Nephron progenitor cell (in vitro differentiated cells): ENCODE results near the gene ELOB.

ENCODE experiments used
- DNase-seq: peaks from one replicate; pipeline ENCODE4 v3.0.0; 2021
- H3K27ac Mint-ChIP-seq: 2 replicates; pipeline ENCODE4 v1.8.0; 2021; ENCODE audit warnings: mild to moderate bottlenecking, moderate library complexity, mixed read lengths
- H3K27me3 Mint-ChIP-seq: 2 replicates; pipeline ENCODE4 v1.8.0; 2021; ENCODE audit warnings: mild to moderate bottlenecking, low read depth, mixed read lengths; ENCODE audit not compliant: poor library complexity
- H3K36me3 Mint-ChIP-seq: 2 replicates; pipeline ENCODE4 v1.8.0; 2021; ENCODE audit warnings: low read depth, mixed read lengths
- H3K4me1 Mint-ChIP-seq: 2 replicates; pipeline ENCODE4 v1.8.0; 2021; ENCODE audit warnings: mixed read lengths
- H3K4me3 Mint-ChIP-seq: 2 replicates; pipeline ENCODE4 v1.8.0; 2021; ENCODE audit warnings: mild to moderate bottlenecking, moderate library complexity, mixed read lengths
- H3K9me3 Mint-ChIP-seq: 2 replicates; pipeline ENCODE4 v1.8.0; 2021; ENCODE audit warnings: mild to moderate bottlenecking, moderate library complexity, mixed read lengths
- TF ChIP-seq, protein P1 (sequence below): fragments of 200-600 bp; sonication (generic); IDR thresholded peaks from 2 replicates; pipeline ENCODE4 v1.5.0; 2021; ENCODE audit warnings: antibody characterized with exemption

Gene ELOB

GRCh38 chr16:2817340-2818271 lies 40.5 kb upstream of the ELOB start:
- peaks cover 31% of the 10 kb centered on the region for H3K27me3 Mint-ChIP-seq
- no peaks in the 10 kb centered on the region for H3K36me3 Mint-ChIP-seq
- H3K9me3 Mint-ChIP-seq = no peaks in the 10 kb centered on the region
- TF ChIP-seq, protein P1, sequence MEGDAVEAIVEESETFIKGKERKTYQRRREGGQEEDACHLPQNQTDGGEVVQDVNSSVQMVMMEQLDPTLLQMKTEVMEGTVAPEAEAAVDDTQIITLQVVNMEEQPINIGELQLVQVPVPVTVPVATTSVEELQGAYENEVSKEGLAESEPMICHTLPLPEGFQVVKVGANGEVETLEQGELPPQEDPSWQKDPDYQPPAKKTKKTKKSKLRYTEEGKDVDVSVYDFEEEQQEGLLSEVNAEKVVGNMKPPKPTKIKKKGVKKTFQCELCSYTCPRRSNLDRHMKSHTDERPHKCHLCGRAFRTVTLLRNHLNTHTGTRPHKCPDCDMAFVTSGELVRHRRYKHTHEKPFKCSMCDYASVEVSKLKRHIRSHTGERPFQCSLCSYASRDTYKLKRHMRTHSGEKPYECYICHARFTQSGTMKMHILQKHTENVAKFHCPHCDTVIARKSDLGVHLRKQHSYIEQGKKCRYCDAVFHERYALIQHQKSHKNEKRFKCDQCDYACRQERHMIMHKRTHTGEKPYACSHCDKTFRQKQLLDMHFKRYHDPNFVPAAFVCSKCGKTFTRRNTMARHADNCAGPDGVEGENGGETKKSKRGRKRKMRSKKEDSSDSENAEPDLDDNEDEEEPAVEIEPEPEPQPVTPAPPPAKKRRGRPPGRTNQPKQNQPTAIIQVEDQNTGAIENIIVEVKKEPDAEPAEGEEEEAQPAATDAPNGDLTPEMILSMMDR = no peak
- H3K4me1 Mint-ChIP-seq = peaks cover 6% of the 10 kb centered on the region
- no peak for DNase-seq
- H3K27ac Mint-ChIP-seq = no peak overlapping the region
- H3K4me3 Mint-ChIP-seq = no peak overlapping the region

- no peaks in the 10 kb centered on the region for H3K9me3 Mint-ChIP-seq
These were observed 39.8 kb upstream of the ELOB start, which contains the start of gene PRSS21 for GRCh38 chr16:2816751-2817339. TSS of gene PRSS21 (plus strand) at chr16:2817237. CDS start at chr16:2817269, 32 bp downstream.

DNA sequence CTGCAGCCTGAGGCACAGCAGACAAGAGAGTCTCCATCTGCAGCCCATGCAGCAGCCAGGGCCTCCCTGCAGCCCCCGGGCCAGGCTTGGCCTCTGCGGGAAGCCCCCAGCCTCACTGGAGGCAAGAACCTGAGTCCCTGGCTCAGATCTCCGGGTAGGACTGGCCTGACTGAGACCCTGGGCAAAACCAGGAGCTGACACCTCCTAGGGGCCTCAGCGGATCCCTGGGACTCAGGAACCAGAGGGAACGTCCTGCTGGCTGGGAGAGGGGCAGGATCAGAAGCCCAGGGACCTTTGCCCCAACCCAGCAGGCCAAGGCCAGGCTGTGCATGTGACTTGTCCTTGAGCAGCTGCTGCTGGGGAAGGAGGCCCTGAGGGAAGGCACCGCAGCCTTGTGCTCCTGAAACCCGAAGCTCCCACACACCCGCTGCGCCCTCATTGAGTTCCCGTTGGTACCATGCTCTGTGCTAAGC lies 38.3 kb upstream of the ELOB start:
- Mint-ChIP-seq H3K4me1 (peaks cover 6% of the 10 kb centered on the region), H3K4me3 (no peak overlapping the region), H3K9me3 (no peaks in the 10 kb centered on the region), H3K36me3 (no peaks in the 10 kb centered on the region), H3K27ac (no peak overlapping the region), H3K27me3 (peaks cover 40% of the 10 kb centered on the region)
- TF ChIP-seq, protein P1 = no peak
- DNase-seq = no peak

More at GRCh38 chr16:2816751-2817339, 39.8 kb upstream of the ELOB start, which contains the start of gene PRSS21:
- H3K4me1 Mint-ChIP-seq = peaks cover 6% of the 10 kb centered on the region
- TF ChIP-seq, protein P1 = no peak
- peaks cover 33% of the 10 kb centered on the region for H3K27me3 Mint-ChIP-seq
- H3K27ac Mint-ChIP-seq = no peak within 1 kb of the TSS
- no peak for DNase-seq
- no peak within 1 kb of the TSS for H3K4me3 Mint-ChIP-seq
- no peaks in the 10 kb centered on the region for H3K36me3 Mint-ChIP-seq

DNA sequence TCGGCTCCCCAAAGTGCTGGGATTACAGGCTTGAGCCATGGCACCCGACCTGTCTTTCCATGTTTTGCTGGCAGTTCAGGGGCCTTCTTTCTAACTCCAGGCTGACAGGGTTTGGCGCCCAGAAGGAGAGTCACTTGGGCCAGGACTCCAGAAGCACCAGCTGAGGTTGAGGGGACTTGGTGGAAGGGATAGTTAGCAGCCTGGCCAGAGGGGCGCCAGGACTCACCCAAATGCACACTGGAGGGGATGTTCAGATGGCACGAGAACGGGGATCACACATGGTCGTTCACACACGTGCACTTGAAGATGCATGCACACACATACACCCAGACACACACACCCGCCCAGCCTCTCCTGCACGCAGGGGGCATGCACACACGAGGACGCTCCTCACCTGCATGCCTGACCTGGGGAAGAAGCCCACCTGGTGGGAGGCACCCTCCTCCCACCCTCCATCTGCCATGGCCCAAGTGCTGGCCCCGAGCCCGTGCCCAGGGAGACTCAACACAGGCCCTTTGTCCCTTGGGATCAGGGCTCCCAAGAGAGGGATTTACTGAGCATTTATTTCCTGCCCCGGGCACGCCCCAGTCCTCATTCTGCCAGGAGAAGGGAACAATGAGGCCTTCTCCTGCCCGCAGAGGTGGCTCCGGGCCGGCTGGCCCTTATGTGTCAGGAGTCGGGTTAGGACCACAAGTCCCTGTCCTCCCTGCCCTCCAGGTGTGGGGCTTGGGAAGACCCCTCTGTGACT lies 37.6 kb upstream of the ELOB start:
- H3K36me3 Mint-ChIP-seq = no peaks in the 10 kb centered on the region
- H3K27ac Mint-ChIP-seq = no peak overlapping the region
- no peak overlapping the region for H3K4me3 Mint-ChIP-seq
- peaks cover 6% of the 10 kb centered on the region for H3K4me1 Mint-ChIP-seq
- DNase-seq = no peak
- peaks cover 46% of the 10 kb centered on the region for H3K27me3 Mint-ChIP-seq
- no peaks in the 10 kb centered on the region for H3K9me3 Mint-ChIP-seq
- TF ChIP-seq, protein P1 = no peak

DNA sequence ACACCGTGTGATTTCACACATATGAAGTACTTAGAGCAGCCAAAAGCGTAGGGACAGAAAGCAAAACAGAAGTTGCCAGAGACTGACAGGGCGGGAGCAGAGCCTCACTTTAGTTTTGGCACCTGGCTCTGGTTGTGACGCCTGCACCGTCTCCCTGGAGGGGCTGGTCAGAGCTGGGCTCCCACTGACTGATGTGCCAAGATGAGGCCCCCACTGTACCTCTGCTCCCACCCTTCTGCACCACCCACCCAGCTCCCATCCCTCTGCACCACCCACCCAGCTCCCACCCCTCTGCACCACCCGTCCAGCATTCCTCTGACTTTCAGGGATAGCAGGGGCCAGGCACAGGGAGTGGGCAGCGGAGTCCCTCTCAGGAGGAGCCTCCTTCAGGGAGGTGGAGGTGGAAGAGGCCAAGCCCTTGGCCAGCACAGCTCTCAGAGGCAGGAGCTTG lies 36.7 kb upstream of the ELOB start:
- DNase-seq = no peak
- H3K27me3 Mint-ChIP-seq = peaks cover 54% of the 10 kb centered on the region

More for the DNA sequence above, 36.7 kb upstream of the ELOB start:
- H3K36me3 Mint-ChIP-seq = no peaks in the 10 kb centered on the region
- TF ChIP-seq, protein P1 = no peak
- no peak overlapping the region for H3K4me3 Mint-ChIP-seq
- peaks cover 6% of the 10 kb centered on the region for H3K4me1 Mint-ChIP-seq
- H3K9me3 Mint-ChIP-seq = peaks cover 8% of the 10 kb centered on the region
- H3K27ac Mint-ChIP-seq = no peak overlapping the region
